Upper lobe of left lung (tissue), 6 donors: Measurements from ENCODE around the gene PCSK2. TPM values are rescaled to one million over a fixed set of nuclear protein-coding genes. Genes with fewer than 3 reads are reported as not detected.

ENCODE experiments used
- ATAC-seq, 2 donors: fragments of 200-7000 bp; cut with Tn5 transposase; one replicate each; pipeline ENCODE4 v1.9.1; 2022; ENCODE audit warnings: mild to moderate bottlenecking in 2 of 2, moderate library complexity in 2 of 2; ENCODE audit not compliant: low FRiP score in 2 of 2
- DNase-seq, 2 donors: peaks; one replicate each; pipeline ENCODE4 v3.0.0-alpha.2; 2019 to 2020
- H3K27ac ChIP-seq, 4 donors: fragments of 200-600 bp; sonication (generic); one replicate each; pipeline ENCODE4 v1.5.1; 2016 to 2019
- H3K27me3 ChIP-seq, 4 donors: fragments of 200-600 bp; sonication (generic); one replicate each; pipeline ENCODE4 v1.5.1; 2017 to 2019
- H3K36me3 ChIP-seq, 4 donors: fragments of 200-600 bp; sonication (generic); one replicate each; pipeline ENCODE4 v1.5.1; 2016 to 2019
- H3K4me1 ChIP-seq, 4 donors: fragments of 200-600 bp; sonication (generic); one replicate each; pipeline ENCODE4 v1.5.1; 2018 to 2019
- H3K4me3 ChIP-seq, 4 donors: fragments of 200-600 bp; sonication (generic); one replicate each; pipeline ENCODE4 v1.5.1; 2017 to 2019; ENCODE audit warnings: mild to moderate bottlenecking in 2 of 4, moderate library complexity in 1 of 4
- H3K9me3 ChIP-seq, 4 donors: fragments of 200-600 bp; sonication (generic); one replicate each; pipeline ENCODE4 v1.5.1; 2018 to 2019
- CTCF ChIP-seq, 6 experiments: fragments of 450-650 bp in 4 of 6; fragments of 200-600 bp in 2 of 6; sonication (generic) in 2 of 6; IDR thresholded peaks; one replicate each; pipeline ENCODE4 v1.5.1; 2016 to 2019; ENCODE audit warnings: antibody characterized with exemption in 6 of 6
- EP300 ChIP-seq, 4 donors: sonication (generic); formaldehyde crosslinking; IDR thresholded peaks; one replicate each; pipeline ENCODE4 v1.5.1; 2017; ENCODE audit warnings: antibody characterized with exemption in 4 of 4, control low read depth in 2 of 4
- POLR2A ChIP-seq, 4 donors: fragments of 450-650 bp; IDR thresholded peaks; one replicate each; pipeline ENCODE4 v1.5.1; 2016 to 2017; ENCODE audit warnings: antibody characterized with exemption in 4 of 4, mild to moderate bottlenecking in 2 of 4
- POLR2AphosphoS5 ChIP-seq, 2 donors: sonication (generic); formaldehyde crosslinking; IDR thresholded peaks; one replicate each; pipeline ENCODE4 v1.5.1; 2017; ENCODE audit warnings: antibody characterized with exemption in 2 of 2
- WGBS, 2 donors: methylation state at CpG; one replicate each; pipeline ENCODE4 v1.1.5; 2017 to 2018; 5-methylcytosine and 5-hydroxymethylcytosine counted together
- total RNA-seq, 6 donors: library from RNA; depleted of rRNA in 4 of 6; stranded (reverse); fragments of >200 nt in 4 of 6; gene quantifications; one replicate each; pipeline versions ENCODE4 v1.1.0 to v1.2.1, GENCODE V29; 2016 to 2021
- donor health status: DM: no; HTN: no; CAD: no; lungs with moderate emphysema.
- donor health status: DM: no; HTN: yes; CAD: no; lungs with severe emphysema.

PCSK2 gene
- total RNA-seq, 6 donors from 2014 or later = 1.4 to 75.3 (median 15.9) TPM

- Histone ChIP-seq H3K36me3 (no peaks in the 10 kb centered on the region), H3K27me3 (no peaks in the 10 kb centered on the region), H3K9me3 (no peaks in the 10 kb centered on the region), H3K27ac (no peak overlapping the region), H3K4me1 (no peaks in the 10 kb centered on the region), H3K4me3 (no peak overlapping the region)
- DNase-seq (peak in 1 of 2 donors; percentile 25), ATAC-seq (no peak)
- TF ChIP-seq EP300 (IDR thresholded peaks at IDR 0.05) = no peak
- no peak for TF ChIP-seq POLR2A (IDR thresholded peaks at IDR 0.05)
- TF ChIP-seq POLR2AphosphoS5 (IDR thresholded peaks at IDR 0.05) = no peak
- no peak for TF ChIP-seq CTCF (IDR thresholded peaks at IDR 0.05)
- 22 to 32% methylated on average over 17 to 28 of the region's 28 CpGs for WGBS, 2 donors
These were observed 100.6 kb downstream of the PCSK2 start for GRCh38 chr20:17327185-17328148.

- no peak for ATAC-seq
- H3K4me3 ChIP-seq = no peak overlapping the region
- no peak for DNase-seq
- H3K9me3 ChIP-seq = no peaks in the 10 kb centered on the region
- no peaks in the 10 kb centered on the region for H3K27me3 ChIP-seq
- TF ChIP-seq CTCF (IDR thresholded peaks at IDR 0.05) = no peak
- no peak for TF ChIP-seq EP300 (IDR thresholded peaks at IDR 0.05)
- TF ChIP-seq POLR2A (IDR thresholded peaks at IDR 0.05) = no peak
- TF ChIP-seq POLR2AphosphoS5 (IDR thresholded peaks at IDR 0.05) = no peak
- H3K27ac ChIP-seq = no peak overlapping the region
- H3K36me3 ChIP-seq = no peaks in the 10 kb centered on the region
- 75 to 81% methylated on average over 5 of the region's 5 CpGs for WGBS, 2 donors
- no peaks in the 10 kb centered on the region for H3K4me1 ChIP-seq
These were observed 108.1 kb downstream of the PCSK2 start for GRCh38 chr20:17334932-17335331.

GRCh38 chr20:17339000-17339399, 112.2 kb downstream of the PCSK2 start:
- no peaks in the 10 kb centered on the region for H3K36me3 ChIP-seq
- no peaks in the 10 kb centered on the region for H3K4me1 ChIP-seq
- no peak overlapping the region for H3K27ac ChIP-seq
- TF ChIP-seq POLR2A (IDR thresholded peaks at IDR 0.05) = no peak
- TF ChIP-seq CTCF (IDR thresholded peaks at IDR 0.05) = no peak
- no peak for TF ChIP-seq EP300 (IDR thresholded peaks at IDR 0.05)
- no peak for TF ChIP-seq POLR2AphosphoS5 (IDR thresholded peaks at IDR 0.05)
- WGBS, 2 donors = 64 to 65% methylated on average over 6 of the region's 6 CpGs
- ATAC-seq = no peak
- H3K4me3 ChIP-seq = no peak overlapping the region
- H3K9me3 ChIP-seq = no peaks in the 10 kb centered on the region
- no peak for DNase-seq
- H3K27me3 ChIP-seq = no peaks in the 10 kb centered on the region

GRCh38 chr20:17343091-17343490, 116.3 kb downstream of the PCSK2 start:
- WGBS, 2 donors = 94% methylated on average over 1 of the region's 1 CpG
- no peak for TF ChIP-seq CTCF (IDR thresholded peaks at IDR 0.05)
- no peak for TF ChIP-seq POLR2A (IDR thresholded peaks at IDR 0.05)
- no peak for TF ChIP-seq POLR2AphosphoS5 (IDR thresholded peaks at IDR 0.05)
- no peak for TF ChIP-seq EP300 (IDR thresholded peaks at IDR 0.05)
- H3K27me3 ChIP-seq = no peaks in the 10 kb centered on the region
- no peaks in the 10 kb centered on the region for H3K9me3 ChIP-seq
- H3K27ac ChIP-seq = peak overlapping the region in 1 of 4 donors; percentile 4
- no peak overlapping the region for H3K4me3 ChIP-seq
- H3K4me1 ChIP-seq = no peaks in the 10 kb centered on the region
- DNase-seq = no peak
- H3K36me3 ChIP-seq = no peaks in the 10 kb centered on the region
- ATAC-seq = no peak
